ENCODE measurements around the gene FOXP1.

The FOXP1 gene

GRCh38 chr3:71066849-71067261, 516.7 kb downstream of the FOXP1 start:
- no peaks in the 10 kb centered on the region for H3K9me3 ChIP-seq (ENCODE audit: control insufficient read depth, insufficient read depth, low read length)
- H3K79me2 ChIP-seq (ENCODE audit: control insufficient read depth, low read length): peaks cover 46% of the 10 kb centered on the region
- no peak overlapping the region for H3K27ac ChIP-seq (ENCODE audit: low read depth, low read length)
- H3K4me1 ChIP-seq (ENCODE audit: control insufficient read depth, low read length): peaks cover 59% of the 10 kb centered on the region
- peaks cover 9% of the 10 kb centered on the region; the same call in 1 of the 2 replicates for H3K27me3 ChIP-seq (ENCODE audit: control insufficient read depth, low read length)
- H3K4me3 ChIP-seq (ENCODE audit: low read length): peak overlapping the region; percentile 74
- H4K20me1 ChIP-seq (ENCODE audit: control insufficient read depth, insufficient read depth, low read depth, low read length): peaks cover 46% of the 10 kb centered on the region
- peak overlapping the region; percentile 90 for H3K4me2 ChIP-seq (ENCODE audit: low read length)
- 0 out of 2 replicates have a peak, but pooled peaks cover 3% of the 10 kb centered on the region for H3K36me3 ChIP-seq (ENCODE audit: control insufficient read depth, low read length)
- TF ChIP-seq EZH2phosphoT487 (IDR thresholded peaks at IDR 0.05; ENCODE audit: borderline replicate concordance, low read length): no peak
- TF ChIP-seq, protein P1, sequence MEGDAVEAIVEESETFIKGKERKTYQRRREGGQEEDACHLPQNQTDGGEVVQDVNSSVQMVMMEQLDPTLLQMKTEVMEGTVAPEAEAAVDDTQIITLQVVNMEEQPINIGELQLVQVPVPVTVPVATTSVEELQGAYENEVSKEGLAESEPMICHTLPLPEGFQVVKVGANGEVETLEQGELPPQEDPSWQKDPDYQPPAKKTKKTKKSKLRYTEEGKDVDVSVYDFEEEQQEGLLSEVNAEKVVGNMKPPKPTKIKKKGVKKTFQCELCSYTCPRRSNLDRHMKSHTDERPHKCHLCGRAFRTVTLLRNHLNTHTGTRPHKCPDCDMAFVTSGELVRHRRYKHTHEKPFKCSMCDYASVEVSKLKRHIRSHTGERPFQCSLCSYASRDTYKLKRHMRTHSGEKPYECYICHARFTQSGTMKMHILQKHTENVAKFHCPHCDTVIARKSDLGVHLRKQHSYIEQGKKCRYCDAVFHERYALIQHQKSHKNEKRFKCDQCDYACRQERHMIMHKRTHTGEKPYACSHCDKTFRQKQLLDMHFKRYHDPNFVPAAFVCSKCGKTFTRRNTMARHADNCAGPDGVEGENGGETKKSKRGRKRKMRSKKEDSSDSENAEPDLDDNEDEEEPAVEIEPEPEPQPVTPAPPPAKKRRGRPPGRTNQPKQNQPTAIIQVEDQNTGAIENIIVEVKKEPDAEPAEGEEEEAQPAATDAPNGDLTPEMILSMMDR (IDR thresholded peaks at IDR 0.05; ENCODE audit: low read depth, low read length, poor library complexity, severe bottlenecking): no peak
- H3K9me2 ChIP-seq (replicated peaks; ENCODE audit: control insufficient read depth, low read length): no peaks in the 10 kb centered on the region
- 0 out of 2 replicates have a peak, but pooled peaks cover 4% of the 10 kb centered on the region for H3F3A ChIP-seq (ENCODE audit: control insufficient read depth, insufficient read depth)

DNA sequence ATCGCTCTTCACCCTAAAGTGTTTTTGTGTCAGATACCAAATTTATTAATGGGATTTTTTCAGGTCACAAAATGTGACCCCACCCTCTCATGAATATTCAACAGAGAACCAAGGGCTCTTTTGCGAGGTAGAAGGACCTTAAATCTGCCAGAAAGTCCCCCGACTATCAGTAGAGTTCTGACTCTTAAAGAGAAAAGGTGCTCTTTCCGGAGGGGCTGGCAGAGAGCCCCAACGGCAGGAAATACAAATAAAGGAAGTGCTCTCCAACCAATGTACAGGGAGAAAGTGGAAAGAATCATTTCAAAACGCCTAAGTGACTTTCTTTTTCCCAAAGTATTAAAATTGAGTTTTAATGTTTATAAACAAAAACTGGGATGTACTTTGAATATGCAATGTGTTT, 517.2 kb downstream of the FOXP1 start:
- H3K4me2 ChIP-seq (ENCODE audit: low read length): peak overlapping the region; percentile 90
- no peaks in the 10 kb centered on the region for H3K9me2 ChIP-seq (replicated peaks; ENCODE audit: control insufficient read depth, low read length)
- H3K9me3 ChIP-seq (ENCODE audit: control insufficient read depth, insufficient read depth, low read length): no peaks in the 10 kb centered on the region
- 0 out of 2 replicates have a peak, but pooled peaks cover 4% of the 10 kb centered on the region for H3F3A ChIP-seq (ENCODE audit: control insufficient read depth, insufficient read depth)
- H3K79me2 ChIP-seq (ENCODE audit: control insufficient read depth, low read length): peaks cover 51% of the 10 kb centered on the region
- peaks cover 9% of the 10 kb centered on the region; the same call in 1 of the 2 replicates for H3K27me3 ChIP-seq (ENCODE audit: control insufficient read depth, low read length)
- H3K36me3 ChIP-seq (ENCODE audit: control insufficient read depth, low read length): 0 out of 2 replicates have a peak, but pooled peaks cover 3% of the 10 kb centered on the region
- H3K27ac ChIP-seq (ENCODE audit: low read depth, low read length): no peak overlapping the region
- peaks cover 59% of the 10 kb centered on the region for H3K4me1 ChIP-seq (ENCODE audit: control insufficient read depth, low read length)
- TF ChIP-seq, protein P1 (IDR thresholded peaks at IDR 0.05; ENCODE audit: low read depth, low read length, poor library complexity, severe bottlenecking): no peak
- TF ChIP-seq EZH2phosphoT487 (IDR thresholded peaks at IDR 0.05; ENCODE audit: borderline replicate concordance, low read length): no peak
- H3K4me3 ChIP-seq (ENCODE audit: low read length): peak overlapping the region; percentile 74
- H4K20me1 ChIP-seq (ENCODE audit: control insufficient read depth, insufficient read depth, low read depth, low read length): peaks cover 49% of the 10 kb centered on the region

- Histone ChIP-seq H3K79me2 (ENCODE audit: control insufficient read depth, low read length) (peaks cover 58% of the 10 kb centered on the region), H3K27ac (ENCODE audit: low read depth, low read length) (no peak overlapping the region), H3K4me2 (ENCODE audit: low read length) (peak overlapping the region; percentile 90), H3K9me3 (ENCODE audit: control insufficient read depth, insufficient read depth, low read length) (no peaks in the 10 kb centered on the region), H3K4me1 (ENCODE audit: control insufficient read depth, low read length) (peaks cover 59% of the 10 kb centered on the region), H3K36me3 (ENCODE audit: control insufficient read depth, low read length) (0 out of 2 replicates have a peak, but pooled peaks cover 3% of the 10 kb centered on the region), H3F3A (ENCODE audit: control insufficient read depth, insufficient read depth) (0 out of 2 replicates have a peak, but pooled peaks cover 4% of the 10 kb centered on the region), H3K27me3 (ENCODE audit: control insufficient read depth, low read length) (peaks cover 9% of the 10 kb centered on the region; the same call in 1 of the 2 replicates), H4K20me1 (ENCODE audit: control insufficient read depth, insufficient read depth, low read depth, low read length) (peaks cover 52% of the 10 kb centered on the region), H3K4me3 (ENCODE audit: low read length) (peak overlapping the region; percentile 74), H3K9me2 (replicated peaks; ENCODE audit: control insufficient read depth, low read length) (no peaks in the 10 kb centered on the region)
- TF ChIP-seq, protein P1 (IDR thresholded peaks at IDR 0.05; ENCODE audit: low read depth, low read length, poor library complexity, severe bottlenecking): no peak
- TF ChIP-seq EZH2phosphoT487 (IDR thresholded peaks at IDR 0.05; ENCODE audit: borderline replicate concordance, low read length): no peak
These were observed 517.8 kb downstream of the FOXP1 start for GRCh38 chr3:71065764-71066013.
